HG03135 (cell line): ENCODE measurements around the gene PLXNA1.

Source experiments
- ATAC-seq: cut with Tn5 transposase; IDR thresholded peaks from one replicate; pipeline ENCODE4 v1.9.1; 2021; ENCODE audit warnings: mild to moderate bottlenecking, moderate library complexity; ENCODE audit not compliant: unreplicated experiment

The PLXNA1 gene

DNA sequence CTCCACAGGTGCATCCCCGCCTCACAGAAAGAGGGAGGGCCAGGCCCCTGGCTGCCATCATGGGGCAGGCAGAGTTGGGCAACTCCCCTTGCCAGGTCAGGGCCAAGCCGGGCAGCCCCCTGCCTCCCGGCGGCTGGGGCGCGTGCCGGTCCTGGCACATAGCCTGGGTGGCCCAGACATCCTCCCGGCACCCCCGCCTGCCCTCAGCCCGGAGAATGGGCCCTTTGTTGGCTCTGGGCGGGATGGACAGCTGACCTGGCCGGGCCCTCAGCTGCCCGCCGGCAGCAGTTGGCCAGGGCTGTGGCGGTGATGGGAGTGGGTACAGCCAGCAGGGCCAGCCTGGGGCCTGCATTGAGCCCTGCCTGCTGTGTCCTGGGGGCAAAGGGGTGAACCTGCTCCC lies 16.5 kb downstream of the PLXNA1 start:
- ATAC-seq, result no peak

DNA sequence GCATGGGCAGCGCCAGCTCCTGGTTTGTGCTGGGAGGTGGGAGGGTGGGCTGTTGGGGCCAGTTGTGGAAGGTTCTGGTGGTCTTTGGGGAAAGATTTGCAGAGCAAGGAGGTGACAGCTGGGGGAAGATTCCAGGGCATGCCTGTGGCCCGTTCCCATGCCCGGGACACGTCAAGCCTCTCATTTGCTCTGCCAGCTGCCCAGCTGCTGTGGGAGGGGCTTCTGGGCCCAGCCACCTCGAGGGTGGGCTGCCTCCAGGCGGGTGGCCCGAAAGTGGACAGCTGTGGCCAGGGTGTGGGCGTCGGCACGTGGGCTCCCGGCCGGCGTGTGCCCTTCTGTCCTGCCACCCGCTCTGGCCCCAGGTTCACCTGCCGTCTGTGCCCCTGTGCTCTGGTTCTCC lies 17.2 kb downstream of the PLXNA1 start:
- ATAC-seq, result no peak

DNA sequence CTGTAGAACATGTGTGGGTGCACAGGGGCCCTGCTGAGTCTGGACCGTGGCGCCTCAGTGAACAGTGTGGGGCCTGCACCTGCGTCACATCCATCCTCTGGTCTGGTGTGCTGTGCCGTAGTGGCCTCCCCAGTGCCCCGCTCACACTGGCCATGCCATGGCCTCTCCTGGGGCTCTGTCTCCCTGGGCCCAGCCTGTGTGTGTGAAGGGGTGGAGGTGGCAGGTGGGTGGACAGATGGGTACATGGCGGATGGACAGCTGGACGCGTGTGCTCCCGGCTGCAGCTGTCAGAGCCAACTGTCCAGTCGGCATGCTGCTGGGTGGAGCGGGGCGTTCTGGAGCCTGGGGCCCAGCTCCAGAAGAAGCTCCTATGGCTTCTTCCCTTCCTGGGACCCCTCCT lies 17.8 kb downstream of the PLXNA1 start:
- ATAC-seq, result no peak

DNA sequence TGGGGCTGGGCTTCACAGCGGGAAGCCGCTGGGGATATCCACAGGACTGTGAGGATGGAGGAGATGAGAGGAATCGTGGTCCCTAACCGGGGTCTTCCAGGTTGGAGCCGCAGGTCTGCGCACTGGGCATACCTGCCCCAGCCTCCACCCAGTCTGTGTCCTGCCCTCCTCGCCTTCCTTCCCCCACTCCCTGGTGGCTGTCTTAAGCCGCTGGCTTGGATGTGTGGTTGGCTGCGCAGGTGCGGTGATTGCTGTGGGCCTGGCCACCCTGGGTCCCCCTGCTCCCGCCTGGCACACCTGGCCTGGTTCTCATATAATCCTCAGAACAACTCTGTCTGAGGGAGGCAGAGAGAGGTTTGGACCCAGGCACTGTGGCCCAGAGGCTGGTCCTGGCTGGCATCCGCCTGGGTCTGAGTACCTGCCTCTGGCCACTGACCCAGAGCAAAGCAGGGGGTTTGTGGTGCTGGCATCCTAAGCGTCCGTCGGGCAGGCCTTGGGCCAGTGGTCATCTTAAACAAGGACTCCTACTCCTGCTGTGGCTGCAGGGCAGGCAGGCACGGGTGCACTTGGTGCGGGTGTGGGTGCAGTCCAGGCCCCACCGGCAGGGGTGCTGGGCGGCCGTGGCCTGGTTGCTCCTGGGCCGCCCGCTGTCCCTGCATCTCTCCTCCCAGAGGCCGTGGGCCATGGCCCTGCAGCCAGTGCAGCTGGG lies 18.7 kb downstream of the PLXNA1 start:
- no peak for ATAC-seq

DNA sequence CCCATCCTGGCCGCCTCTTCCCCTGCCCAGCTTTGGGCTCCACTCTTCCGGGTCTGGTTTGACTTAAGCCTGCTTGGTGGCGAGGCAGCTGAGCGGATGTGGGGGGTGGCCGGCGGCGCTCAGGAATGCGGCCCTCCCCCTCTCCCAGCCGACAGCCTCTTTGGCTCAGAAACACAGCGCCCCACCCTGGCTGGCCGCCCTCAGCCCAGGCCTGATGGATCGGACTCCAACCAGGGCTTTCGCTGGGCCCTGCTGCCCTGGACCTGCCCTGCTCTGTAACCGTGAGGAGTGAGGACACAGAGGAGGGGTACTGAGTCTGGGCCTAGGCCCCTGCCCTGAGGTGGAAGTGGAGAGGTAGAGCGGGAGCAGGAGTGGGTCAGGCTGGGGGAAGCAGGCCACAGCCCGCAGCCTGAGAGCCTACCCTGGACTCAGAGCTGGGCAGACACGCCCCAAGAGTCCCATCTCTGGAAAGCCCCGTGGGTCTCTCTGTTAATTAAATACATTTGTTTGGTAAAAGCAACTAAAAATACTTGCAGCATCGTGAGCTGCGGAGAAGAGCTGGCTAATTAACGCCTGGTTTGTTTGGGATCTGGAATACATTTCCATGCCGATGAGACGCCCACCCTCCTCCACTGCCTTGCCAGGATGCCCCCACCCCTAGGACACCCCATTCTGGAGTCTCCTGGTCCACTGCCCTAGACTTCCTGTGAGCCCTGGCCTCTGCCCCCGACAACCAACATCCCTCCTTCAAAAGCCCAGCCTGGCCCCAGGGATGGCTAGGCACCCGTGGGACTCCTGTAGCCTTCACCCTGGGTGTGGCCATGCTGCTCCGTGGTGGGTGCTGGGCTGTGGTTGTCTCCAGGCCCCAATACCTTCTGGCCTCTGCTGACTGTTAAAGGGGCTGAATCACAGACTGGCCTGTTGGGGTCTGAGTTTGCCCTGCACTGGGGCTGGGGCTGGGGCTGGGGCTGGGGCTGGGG lies 19.6 kb downstream of the PLXNA1 start:
- no peak for ATAC-seq

DNA sequence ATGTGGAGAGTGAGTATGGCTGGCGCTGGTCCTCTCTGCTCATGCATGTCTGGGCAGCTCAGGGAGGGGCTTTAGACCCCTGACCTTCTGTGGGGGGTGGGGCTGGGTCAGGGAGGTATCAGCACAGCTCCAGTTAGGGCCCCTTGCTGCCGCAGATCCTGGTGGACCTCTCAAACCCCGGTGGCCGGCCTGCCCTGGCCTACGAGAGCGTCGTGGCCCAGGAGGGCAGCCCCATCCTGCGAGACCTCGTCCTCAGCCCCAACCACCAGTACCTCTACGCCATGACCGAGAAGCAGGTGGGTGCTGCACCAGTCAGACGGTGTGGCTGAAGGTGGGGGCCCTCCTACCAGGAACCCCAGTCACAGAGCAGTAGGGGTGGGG lies 20.2 kb downstream of the PLXNA1 start:
- no peak for ATAC-seq

DNA sequence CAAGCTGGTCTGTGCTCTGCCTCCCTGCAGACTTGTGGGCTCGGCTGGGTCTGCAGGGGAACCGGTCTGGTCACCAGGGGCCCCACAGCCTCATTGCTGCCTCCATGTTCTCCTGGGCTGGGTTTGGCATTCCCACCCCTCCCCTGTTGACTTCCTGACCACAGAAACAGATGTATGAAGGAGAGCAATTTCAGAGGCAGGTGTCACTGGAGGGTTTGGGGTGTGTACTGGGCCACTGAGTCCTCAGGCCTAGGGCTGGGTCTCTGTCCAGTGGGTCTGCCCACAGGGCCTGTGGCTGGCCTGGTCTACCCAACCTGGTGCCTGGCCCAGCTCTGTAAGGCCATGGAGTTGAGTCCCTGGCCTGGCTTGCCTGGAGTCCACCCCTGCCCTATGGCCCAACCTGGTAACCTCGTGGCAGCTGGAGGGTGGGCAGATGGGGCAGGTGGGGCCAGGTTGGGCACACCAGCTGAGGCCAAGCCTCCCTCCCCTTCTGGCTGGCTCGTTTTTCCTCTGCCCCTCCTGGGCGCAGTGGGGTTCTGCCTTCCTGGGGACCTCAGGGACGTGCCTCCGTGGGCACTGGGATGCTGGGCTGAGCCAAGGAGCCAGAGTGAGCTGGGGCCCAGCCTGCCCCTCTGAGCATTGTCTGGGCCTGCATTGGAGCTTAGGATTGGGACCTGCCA lies 20.8 kb downstream of the PLXNA1 start:
- no peak for ATAC-seq

DNA sequence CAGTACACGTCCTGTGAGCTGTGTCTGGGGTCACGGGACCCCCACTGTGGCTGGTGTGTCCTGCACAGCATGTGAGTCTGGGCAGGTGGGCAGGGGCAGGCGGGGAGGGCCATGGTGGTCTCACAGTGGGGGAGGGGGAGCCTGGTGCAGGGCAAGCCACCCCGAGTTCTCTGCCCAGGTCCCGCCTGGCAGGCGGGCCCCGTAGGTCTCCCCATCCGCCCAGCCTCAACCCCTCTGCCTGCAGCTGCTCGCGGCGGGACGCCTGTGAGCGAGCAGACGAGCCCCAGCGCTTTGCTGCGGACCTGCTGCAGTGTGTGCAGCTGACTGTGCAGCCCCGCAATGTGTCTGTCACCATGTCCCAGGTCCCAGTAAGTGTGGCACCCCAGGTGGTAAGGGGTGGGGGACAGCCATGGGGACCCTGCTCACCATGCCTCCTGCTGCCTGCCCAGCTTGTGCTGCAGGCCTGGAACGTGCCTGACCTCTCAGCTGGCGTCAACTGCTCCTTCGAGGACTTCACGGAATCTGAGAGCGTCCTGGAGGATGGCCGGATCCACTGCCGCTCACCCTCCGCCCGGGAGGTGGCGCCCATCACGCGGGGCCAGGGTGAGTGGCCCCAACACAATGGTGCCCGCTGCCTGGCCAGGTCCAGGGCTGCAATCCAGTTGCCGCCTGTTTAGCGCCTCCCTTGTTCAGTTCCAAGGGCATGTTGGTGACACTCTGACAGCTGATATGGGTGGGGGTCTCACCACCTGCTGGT lies 21.9 kb downstream of the PLXNA1 start:
- ATAC-seq, result no peak

DNA sequence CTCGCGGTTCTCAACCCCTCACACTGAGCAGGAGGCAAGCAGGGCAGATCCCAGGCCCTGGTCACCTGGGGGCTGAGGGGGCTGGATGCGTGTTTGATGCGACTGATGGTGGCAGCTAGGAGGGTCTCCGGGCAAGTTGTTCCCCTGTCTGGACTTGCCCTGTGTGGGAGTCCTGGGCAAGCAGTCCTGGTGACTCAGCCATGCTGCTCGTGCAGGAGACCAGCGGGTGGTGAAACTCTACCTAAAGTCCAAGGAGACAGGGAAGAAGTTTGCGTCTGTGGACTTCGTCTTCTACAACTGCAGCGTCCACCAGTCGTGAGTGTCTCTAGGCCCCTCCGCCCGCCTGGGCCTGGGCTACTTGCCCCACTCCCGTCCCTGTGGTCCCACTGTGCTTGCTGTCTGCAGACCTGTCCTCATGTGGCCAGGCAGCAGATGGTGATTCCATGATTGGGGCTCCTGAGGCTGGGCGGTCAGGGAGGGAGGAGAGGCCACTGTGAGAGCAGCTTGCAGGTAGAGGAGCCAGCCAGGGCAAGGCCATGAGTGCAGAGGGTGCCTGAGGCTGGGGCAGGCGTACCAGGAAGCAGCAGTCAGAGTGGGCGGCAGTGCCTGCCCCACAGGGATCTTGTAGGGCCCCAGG lies 23.1 kb downstream of the PLXNA1 start:
- ATAC-seq, result no peak

DNA sequence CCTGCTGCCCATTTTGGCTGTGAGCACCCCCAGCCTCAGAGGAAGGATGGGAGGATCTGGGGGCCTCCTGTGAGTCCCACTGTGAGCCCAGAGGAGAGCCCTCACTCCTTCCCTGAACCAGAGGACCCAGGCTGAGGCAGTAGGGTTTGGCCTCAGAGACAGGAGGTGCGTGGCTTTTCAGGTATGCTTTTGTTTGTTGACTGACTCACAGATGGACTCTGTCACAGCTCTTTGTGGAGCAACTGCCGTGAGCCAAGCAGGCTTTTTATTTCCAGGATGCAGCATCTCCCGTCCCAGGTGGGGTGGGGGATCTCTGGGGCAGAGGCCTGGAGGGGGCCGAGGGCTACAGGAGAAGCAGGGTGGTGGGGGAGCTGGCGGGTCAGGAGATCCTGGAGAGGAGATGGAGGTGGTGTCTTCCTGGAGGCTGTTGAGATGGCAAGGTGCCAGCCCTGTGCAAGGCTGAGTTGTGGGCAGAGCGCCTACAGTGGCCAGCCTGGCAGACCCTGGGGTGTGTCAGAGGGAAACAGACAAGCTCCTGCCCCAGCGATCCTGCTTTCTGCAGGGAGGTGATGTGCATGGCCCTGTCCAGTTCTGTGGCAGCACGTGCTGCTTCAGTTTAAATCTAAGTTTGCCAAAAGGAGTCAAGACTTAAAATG lies 24.0 kb downstream of the PLXNA1 start:
- no peak for ATAC-seq

DNA sequence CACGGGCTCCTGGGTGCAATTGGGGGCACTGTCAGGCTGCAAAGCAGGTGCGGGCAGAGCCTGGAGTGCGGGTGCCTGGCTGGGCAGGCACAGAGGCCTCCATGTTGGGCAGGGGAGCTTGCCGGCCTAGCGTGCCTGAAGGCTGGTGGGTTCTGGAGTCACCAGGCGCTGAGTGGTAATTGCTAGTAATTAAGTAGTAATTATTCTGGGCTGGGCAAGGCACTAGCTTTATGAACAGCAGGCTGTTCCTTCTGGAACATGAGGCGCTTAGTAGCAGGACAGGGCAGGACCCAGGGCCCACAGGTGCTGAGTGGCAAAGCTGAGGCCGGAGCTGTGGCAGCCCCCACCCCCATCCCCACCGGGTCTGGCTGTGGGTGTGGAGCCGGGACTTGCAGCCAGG lies 25.3 kb downstream of the PLXNA1 start:
- ATAC-seq, result no peak

DNA sequence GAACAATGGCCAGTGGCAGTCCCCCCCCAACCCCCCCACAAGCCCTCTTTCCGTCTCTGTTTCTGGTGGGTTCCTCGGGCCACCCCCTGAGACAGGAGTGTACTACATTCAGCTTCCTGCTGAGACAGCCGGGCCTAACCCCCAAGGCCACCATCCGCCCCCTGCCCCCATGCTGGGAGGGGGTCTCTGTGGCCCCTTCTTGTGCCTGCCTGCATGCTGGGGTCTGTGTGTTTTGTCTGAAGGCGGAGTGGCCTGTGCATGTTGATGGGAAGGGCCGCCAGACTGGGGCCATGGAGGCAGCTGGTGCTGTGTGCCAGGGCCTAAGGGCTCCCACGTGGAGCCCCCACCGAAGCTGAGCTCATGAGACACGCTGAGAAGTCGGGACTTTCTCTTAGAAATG lies 26.6 kb downstream of the PLXNA1 start:
- no peak for ATAC-seq

DNA sequence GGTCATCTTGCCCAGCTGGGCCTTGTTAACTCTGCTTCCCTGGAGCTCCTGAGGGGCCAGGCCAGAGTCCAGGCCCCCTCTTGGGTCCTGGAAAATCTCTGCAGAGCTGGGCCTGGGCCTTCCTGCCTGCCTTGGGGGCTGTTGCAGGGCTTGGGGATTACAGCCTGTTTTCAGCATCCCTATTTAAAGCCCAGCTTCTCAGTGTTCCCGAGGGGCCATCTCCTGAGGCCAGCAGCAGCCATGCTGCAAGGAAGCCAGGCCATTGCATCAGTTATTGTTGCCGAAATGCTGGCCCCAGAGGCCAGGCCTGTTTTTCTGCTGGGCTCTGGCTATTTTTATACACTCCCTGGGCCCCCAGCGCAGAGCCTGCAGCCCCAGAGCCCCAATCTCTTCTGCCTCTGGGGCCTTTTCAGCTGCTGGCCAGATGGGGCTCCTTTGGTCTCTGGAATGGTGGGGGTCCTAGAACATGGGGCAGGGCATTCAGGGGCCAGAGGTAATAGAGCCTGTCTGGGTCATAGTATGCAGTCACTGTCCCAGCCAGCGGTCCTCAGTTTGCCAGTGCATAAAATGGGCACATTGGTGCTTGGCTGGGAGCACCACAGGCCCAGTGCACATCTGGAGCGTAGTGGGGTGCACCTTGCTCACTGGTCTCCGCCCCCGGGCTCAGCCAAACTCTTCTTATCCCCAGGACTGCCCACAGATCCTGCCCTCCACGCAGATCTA lies 28.5 kb downstream of the PLXNA1 start:
- no peak for ATAC-seq

DNA sequence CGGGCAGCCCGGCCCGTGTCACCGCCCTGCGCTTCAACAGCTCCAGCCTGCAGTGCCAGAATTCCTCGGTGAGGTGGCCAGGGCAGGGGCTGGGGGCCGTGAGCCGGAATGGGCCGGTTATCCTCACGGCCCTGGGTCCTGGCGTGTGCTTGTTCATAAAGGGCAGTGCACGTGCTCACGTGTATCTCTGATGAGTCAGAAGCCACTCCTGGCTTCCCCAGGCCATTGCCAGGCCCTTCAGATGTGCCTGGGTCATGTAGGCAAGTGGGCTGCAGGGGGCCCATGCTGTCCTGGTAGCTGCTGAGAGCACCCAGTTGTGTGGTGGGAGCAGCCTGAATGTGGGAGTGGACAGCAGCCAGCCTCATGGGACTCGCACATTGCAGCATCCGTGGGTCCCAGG lies 29.2 kb downstream of the PLXNA1 start:
- ATAC-seq, result no peak

DNA sequence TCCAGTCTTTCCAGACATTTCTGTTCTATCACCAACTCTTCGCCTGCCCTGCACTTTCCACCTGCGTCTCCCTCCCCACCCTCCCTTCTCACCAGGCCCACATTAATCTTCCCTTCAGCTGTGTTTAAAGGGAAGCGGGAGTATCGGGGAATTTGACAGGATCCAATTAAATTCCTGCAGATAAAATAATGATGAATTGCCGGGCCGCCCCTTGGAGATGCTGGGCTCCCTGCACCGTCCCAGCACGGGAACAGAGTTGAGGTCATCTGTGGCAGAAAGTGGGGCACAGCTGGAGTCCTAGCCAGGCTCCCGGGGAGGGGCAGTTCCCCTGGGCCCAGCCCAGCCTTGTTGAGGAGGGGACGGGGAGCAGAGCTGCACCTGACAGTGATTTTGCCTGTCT lies 30.3 kb downstream of the PLXNA1 start:
- ATAC-seq, result no peak

DNA sequence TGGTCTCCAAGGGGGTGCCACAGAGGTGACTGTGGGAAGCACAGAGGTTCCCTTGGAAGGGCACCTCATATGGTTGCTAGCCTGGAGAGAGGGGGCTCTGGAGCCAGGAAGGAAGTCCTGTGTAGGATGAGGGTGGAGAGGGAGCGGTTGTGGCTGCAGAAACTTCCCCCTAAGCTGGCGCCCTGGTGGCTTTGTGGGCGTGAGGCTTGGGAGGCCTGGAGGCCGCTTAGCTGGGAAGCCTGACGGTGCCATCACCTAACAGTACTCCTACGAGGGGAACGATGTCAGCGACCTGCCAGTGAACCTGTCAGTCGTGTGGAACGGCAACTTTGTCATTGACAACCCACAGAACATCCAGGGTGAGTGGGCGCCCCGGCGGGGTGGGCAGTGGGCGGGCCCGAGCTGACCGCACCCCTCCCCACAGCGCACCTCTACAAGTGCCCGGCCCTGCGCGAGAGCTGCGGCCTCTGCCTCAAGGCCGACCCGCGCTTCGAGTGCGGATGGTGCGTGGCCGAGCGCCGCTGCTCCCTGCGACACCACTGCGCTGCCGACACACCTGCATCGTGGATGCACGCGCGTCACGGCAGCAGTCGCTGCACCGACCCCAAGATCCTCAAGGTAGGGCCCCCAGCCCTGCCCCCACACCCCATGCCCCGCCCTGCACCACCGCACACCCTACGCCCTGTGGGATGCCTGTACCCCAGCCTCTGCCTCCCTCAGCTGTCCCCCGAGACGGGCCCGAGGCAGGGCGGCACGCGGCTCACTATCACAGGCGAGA lies 31.0 kb downstream of the PLXNA1 start:
- ATAC-seq, result no peak

DNA sequence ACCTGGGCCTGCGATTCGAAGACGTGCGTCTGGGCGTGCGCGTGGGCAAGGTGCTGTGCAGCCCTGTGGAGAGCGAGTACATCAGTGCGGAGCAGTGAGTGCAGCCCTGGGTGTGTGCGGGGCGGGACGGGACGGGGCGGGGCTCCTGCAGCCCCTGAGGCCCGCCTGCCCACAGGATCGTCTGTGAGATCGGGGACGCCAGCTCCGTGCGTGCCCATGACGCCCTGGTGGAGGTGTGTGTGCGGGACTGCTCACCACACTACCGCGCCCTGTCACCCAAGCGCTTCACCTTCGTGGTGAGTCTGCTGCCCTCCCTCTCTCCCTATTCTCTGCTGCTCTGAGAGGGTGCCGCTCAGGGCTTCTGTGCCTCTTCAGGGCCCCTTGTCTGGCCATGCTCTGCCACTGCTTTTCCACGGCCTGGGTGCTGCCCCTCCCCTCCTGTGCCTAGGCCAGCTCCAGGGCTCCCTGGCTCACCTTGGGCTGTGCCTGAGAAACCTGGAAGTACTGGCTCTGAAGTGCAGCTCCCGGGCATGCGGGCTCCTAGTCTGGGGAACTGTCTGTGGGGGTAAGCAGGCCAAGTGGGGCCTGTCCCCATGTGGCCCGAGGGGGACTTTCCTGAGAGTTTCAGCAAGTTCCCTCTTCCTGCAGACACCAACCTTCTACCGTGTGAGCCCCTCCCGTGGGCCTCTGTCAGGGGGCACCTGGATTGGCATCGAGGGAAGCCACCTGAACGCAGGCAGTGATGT lies 31.8 kb downstream of the PLXNA1 start:
- ATAC-seq, result no peak
